Suprapubic skin (tissue), 4 donors: ENCODE data around the gene ADGRG1. TPM values are rescaled to one million over a fixed set of nuclear protein-coding genes. Genes with fewer than 3 reads are reported as not detected.

Source experiments
- DNase-seq, 2 donors: peaks; one replicate each; pipeline ENCODE4 v3.0.0-alpha.2; 2019; ENCODE audit warnings: low spot score in 2 of 2
- H3K27ac ChIP-seq: fragments of 200-600 bp; sonication (generic); one replicate; pipeline ENCODE4 v1.5.1; 2019
- H3K27me3 ChIP-seq: fragments of 200-600 bp; sonication (generic); one replicate; pipeline ENCODE4 v1.5.1; 2019
- H3K36me3 ChIP-seq: fragments of 200-600 bp; sonication (generic); one replicate; pipeline ENCODE4 v1.5.1; 2019
- H3K4me1 ChIP-seq: fragments of 200-600 bp; sonication (generic); one replicate; pipeline ENCODE4 v1.5.1; 2019
- H3K4me3 ChIP-seq: fragments of 200-600 bp; sonication (generic); one replicate; pipeline ENCODE4 v1.5.1; 2019; ENCODE audit warnings: mild to moderate bottlenecking
- H3K9me3 ChIP-seq: fragments of 200-600 bp; sonication (generic); one replicate; pipeline ENCODE4 v1.5.1; 2019
- CTCF ChIP-seq, 2 donors: fragments of 200-600 bp in 1 of 2; fragments of 450-650 bp in 1 of 2; sonication (generic) in 1 of 2; IDR thresholded peaks; one replicate each; pipeline ENCODE4 v1.5.1; 2016 to 2019; ENCODE audit warnings: antibody characterized with exemption in 2 of 2, mild to moderate bottlenecking in 1 of 2, moderate library complexity in 1 of 2
- EP300 ChIP-seq: sonication (generic); formaldehyde crosslinking; IDR thresholded peaks from one replicate; pipeline ENCODE4 v1.6.1; 2017; ENCODE audit warnings: antibody characterized with exemption
- POLR2A ChIP-seq, 2 donors: fragments of 450-650 bp; IDR thresholded peaks; one replicate each; pipeline ENCODE4 v1.6.1; 2017; ENCODE audit warnings: antibody characterized with exemption in 2 of 2, mild to moderate bottlenecking in 2 of 2, moderate library complexity in 2 of 2
- POLR2AphosphoS5 ChIP-seq, 3 donors: sonication (generic); formaldehyde crosslinking; IDR thresholded peaks; one replicate each; pipeline ENCODE4 v1.6.1; 2017; ENCODE audit warnings: antibody characterized with exemption in 3 of 3
- WGBS: methylation state at CpG from one replicate; pipeline ENCODE4 v1.1.5; 2018; 5-methylcytosine and 5-hydroxymethylcytosine counted together
- total RNA-seq, 4 donors: library from RNA; depleted of rRNA; stranded (reverse); fragments of >200 nt; gene quantifications; one replicate each; pipeline ENCODE4 v1.1.0, GENCODE V29; 2016

The ADGRG1 gene
- total RNA-seq, 4 donors from 2014 or later = 107 to 202 (median 139) TPM

- peaks cover 82% of the 10 kb centered on the region for H3K36me3 ChIP-seq
- TF ChIP-seq POLR2AphosphoS5 (IDR thresholded peaks at IDR 0.05) = no peak
- no peak for TF ChIP-seq POLR2A (IDR thresholded peaks at IDR 0.05)
- TF ChIP-seq CTCF (IDR thresholded peaks at IDR 0.05) = no peak
- no peak for TF ChIP-seq EP300
Observed at GRCh38 chr16:57661510-57661909, 33.1 kb downstream of the ADGRG1 start.

GRCh38 chr16:57661936-57662906 is 33.8 kb downstream of the ADGRG1 start:
- H3K36me3 ChIP-seq = peaks cover 75% of the 10 kb centered on the region
- WGBS = 91% methylated on average over 20 of the region's 20 CpGs
- no peak overlapping the region for H3K27ac ChIP-seq
- no peak overlapping the region for H3K4me3 ChIP-seq
- TF ChIP-seq CTCF (IDR thresholded peaks at IDR 0.05) = no peak
- TF ChIP-seq POLR2A (IDR thresholded peaks at IDR 0.05) = no peak
- TF ChIP-seq EP300 = no peak
- TF ChIP-seq POLR2AphosphoS5 (IDR thresholded peaks at IDR 0.05) = no peak
- H3K27me3 ChIP-seq = no peaks in the 10 kb centered on the region
- no peak for DNase-seq
- H3K4me1 ChIP-seq = no peaks in the 10 kb centered on the region
- no peaks in the 10 kb centered on the region for H3K9me3 ChIP-seq

More at GRCh38 chr16:57661510-57661909, 33.1 kb downstream of the ADGRG1 start:
- Histone ChIP-seq H3K4me1 (no peaks in the 10 kb centered on the region), H3K27me3 (no peaks in the 10 kb centered on the region), H3K4me3 (no peak overlapping the region), H3K9me3 (no peaks in the 10 kb centered on the region), H3K27ac (no peak overlapping the region)
- 89% methylated on average over 7 of the region's 7 CpGs for WGBS
- no peak for DNase-seq

GRCh38 chr16:57663436-57663835 is 35.0 kb downstream of the ADGRG1 start:
- Histone ChIP-seq H3K27ac (no peak overlapping the region), H3K36me3 (peaks cover 65% of the 10 kb centered on the region), H3K27me3 (no peaks in the 10 kb centered on the region), H3K9me3 (no peaks in the 10 kb centered on the region), H3K4me3 (no peak overlapping the region), H3K4me1 (peaks cover 5% of the 10 kb centered on the region)
- TF ChIP-seq EP300 = no peak
- DNase-seq = no peak
- 90% methylated on average over 15 of the region's 21 CpGs for WGBS

- Histone ChIP-seq H3K36me3 (peaks cover 59% of the 10 kb centered on the region), H3K4me3 (no peak overlapping the region), H3K9me3 (no peaks in the 10 kb centered on the region), H3K27me3 (no peaks in the 10 kb centered on the region), H3K4me1 (peaks cover 5% of the 10 kb centered on the region), H3K27ac (no peak overlapping the region)
- WGBS = 74% methylated on average over 9 of the region's 15 CpGs
- TF ChIP-seq POLR2AphosphoS5 (IDR thresholded peaks at IDR 0.05) (no peak), EP300 (no peak), POLR2A (IDR thresholded peaks at IDR 0.05) (no peak), CTCF (IDR thresholded peaks at IDR 0.05) (no peak)
- no peak for DNase-seq
Observed at GRCh38 chr16:57663917-57664661, 35.7 kb downstream of the ADGRG1 start.

GRCh38 chr16:57664662-57665025 is 36.2 kb downstream of the ADGRG1 start:
- no peak overlapping the region for H3K4me3 ChIP-seq
- peaks cover 5% of the 10 kb centered on the region for H3K4me1 ChIP-seq
- H3K36me3 ChIP-seq = peaks cover 53% of the 10 kb centered on the region
- H3K27ac ChIP-seq = no peak overlapping the region
- DNase-seq = no peak
- H3K9me3 ChIP-seq = no peaks in the 10 kb centered on the region
- H3K27me3 ChIP-seq = no peaks in the 10 kb centered on the region
- TF ChIP-seq EP300 (no peak), POLR2AphosphoS5 (IDR thresholded peaks at IDR 0.05) (no peak), CTCF (IDR thresholded peaks at IDR 0.05) (no peak), POLR2A (IDR thresholded peaks at IDR 0.05) (no peak)
- 88% methylated on average over 6 of the region's 6 CpGs for WGBS
